Neutrophil (primary cell): Measurements from ENCODE around the gene MCF2L.

Experiments
- H3K27ac ChIP-seq: fragments of 200-600 bp; sonication (generic); 2 replicates; pipeline ENCODE4 v1.5.1; 2016; ENCODE audit warnings: mild to moderate bottlenecking, moderate library complexity
- H3K27me3 ChIP-seq: fragments of 200-600 bp; sonication (generic); 2 replicates; pipeline ENCODE4 v1.6.0; 2016; ENCODE audit warnings: mild to moderate bottlenecking
- H3K36me3 ChIP-seq: fragments of 200-600 bp; sonication (generic); 2 replicates; pipeline ENCODE4 v1.5.1; 2017
- H3K4me1 ChIP-seq, 2 experiments: fragments of 200-600 bp in 1 of 2; sonication (generic) in 1 of 2; 1 replicate in 1 of 2; 2 replicates in 1 of 2; pipeline versions ENCODE4 v1.5.1 to v1.6.1; 2013 to 2016; ENCODE audit warnings: low read depth in 1 of 2, low read length in 1 of 2, mild to moderate bottlenecking in 1 of 2, moderate library complexity in 1 of 2; ENCODE audit not compliant: control insufficient read depth in 1 of 2, insufficient read depth in 1 of 2
- H3K4me3 ChIP-seq, 2 experiments: fragments of 200-600 bp in 1 of 2; sonication (generic) in 1 of 2; 1 replicate in 1 of 2; 2 replicates in 1 of 2; pipeline ENCODE4 v1.5.1; 2013 to 2016; ENCODE audit warnings: low read depth in 1 of 2, low read length in 1 of 2, mild to moderate bottlenecking in 1 of 2, moderate library complexity in 1 of 2
- H3K9me3 ChIP-seq: fragments of 200-600 bp; sonication (generic); 2 replicates; pipeline ENCODE4 v1.5.1; 2016
- CTCF ChIP-seq: fragments of 200-600 bp; sonication (generic); IDR thresholded peaks from 2 replicates; pipeline ENCODE4 v1.5.1; 2016; ENCODE audit warnings: antibody characterized with exemption

MCF2L gene

DNA sequence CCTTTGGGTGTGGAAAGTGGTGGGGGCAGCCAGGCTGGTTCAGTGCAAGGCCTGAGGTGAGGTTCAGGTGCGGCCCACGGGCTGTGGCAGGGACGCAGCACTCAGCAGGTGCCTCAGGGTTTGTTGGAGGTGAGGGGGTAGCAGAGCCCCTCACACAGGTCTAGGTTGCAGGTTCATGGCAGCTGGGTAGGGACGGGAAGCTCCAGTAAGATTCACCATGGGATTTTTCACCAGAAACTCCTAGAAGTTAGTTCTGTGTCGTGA is 14.0 kb downstream of the MCF2L start:
- no peak overlapping the region for H3K27ac ChIP-seq
- no peak for TF ChIP-seq CTCF
- no peaks in the 10 kb centered on the region for H3K36me3 ChIP-seq
- no peaks in the 10 kb centered on the region for H3K9me3 ChIP-seq
- H3K4me1 ChIP-seq: no peaks in the 10 kb centered on the region
- peaks cover 34% of the 10 kb centered on the region for H3K27me3 ChIP-seq
- no peak overlapping the region for H3K4me3 ChIP-seq

- Histone ChIP-seq H3K36me3 (no peaks in the 10 kb centered on the region), H3K27me3 (peaks cover 28% of the 10 kb centered on the region)
- no peak for TF ChIP-seq CTCF
Observed at GRCh38 chr13:112983428-112984196, 14.6 kb downstream of the MCF2L start.

GRCh38 chr13:112984501-112984900 is 15.5 kb downstream of the MCF2L start:
- Histone ChIP-seq H3K9me3 (no peaks in the 10 kb centered on the region), H3K27ac (no peak overlapping the region), H3K36me3 (no peaks in the 10 kb centered on the region), H3K4me1 (no peaks in the 10 kb centered on the region), H3K27me3 (peaks cover 19% of the 10 kb centered on the region), H3K4me3 (no peak overlapping the region)
- TF ChIP-seq CTCF: no peak

More at GRCh38 chr13:112983428-112984196, 14.6 kb downstream of the MCF2L start:
- Histone ChIP-seq H3K9me3 (no peaks in the 10 kb centered on the region), H3K4me1 (no peaks in the 10 kb centered on the region), H3K4me3 (no peak overlapping the region), H3K27ac (no peak overlapping the region)

GRCh38 chr13:112984954-112985802 is 16.2 kb downstream of the MCF2L start:
- no peak overlapping the region for H3K27ac ChIP-seq
- no peaks in the 10 kb centered on the region for H3K4me1 ChIP-seq
- peaks cover 12% of the 10 kb centered on the region for H3K27me3 ChIP-seq
- H3K36me3 ChIP-seq: no peaks in the 10 kb centered on the region
- no peak overlapping the region for H3K4me3 ChIP-seq
- H3K9me3 ChIP-seq: no peaks in the 10 kb centered on the region
- TF ChIP-seq CTCF: no peak

DNA sequence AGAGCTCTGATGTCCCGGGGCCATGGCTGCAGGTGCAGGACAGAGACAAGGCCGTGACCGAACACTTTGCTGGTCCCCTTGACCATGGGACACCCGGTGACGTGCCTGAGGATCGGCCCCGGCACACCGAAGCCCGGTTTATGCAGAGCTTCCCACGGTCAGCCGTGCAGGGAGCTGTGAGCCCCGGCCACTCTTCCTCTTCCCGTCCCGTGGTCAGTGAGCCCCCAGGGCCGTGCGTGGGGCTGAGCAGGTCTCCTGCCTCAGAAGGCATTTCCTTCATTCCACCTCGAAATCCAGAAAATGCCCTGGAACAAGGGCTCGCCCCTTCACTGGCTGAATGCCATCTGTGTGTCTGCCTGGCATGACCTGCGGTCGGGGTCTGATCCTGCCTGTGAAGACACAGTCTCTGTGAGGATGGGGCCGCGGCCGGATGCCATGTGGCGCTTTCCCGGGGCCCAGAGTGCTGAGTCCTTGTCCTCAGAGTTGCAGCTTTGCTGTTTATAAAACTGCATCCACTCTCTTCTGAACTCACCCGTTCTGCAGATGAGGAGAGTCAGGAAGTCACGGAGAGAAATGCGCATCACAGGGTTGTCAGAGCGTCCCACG is 16.9 kb downstream of the MCF2L start:
- H3K27me3 ChIP-seq: peaks cover 7% of the 10 kb centered on the region
- H3K36me3 ChIP-seq: no peaks in the 10 kb centered on the region
- TF ChIP-seq CTCF: no peak
- no peaks in the 10 kb centered on the region for H3K4me1 ChIP-seq
- H3K27ac ChIP-seq: no peak overlapping the region
- no peaks in the 10 kb centered on the region for H3K9me3 ChIP-seq
- H3K4me3 ChIP-seq: no peak overlapping the region
